OCI-LY1 (cell line): ENCODE results near the gene MESD.

Experiments
- H2AFZ ChIP-seq: fragments of 200-600 bp; sonication (generic), shearing (Covaris generic); 2 replicates; pipeline ENCODE4 v1.6.0; 2014; ENCODE audit warnings: antibody characterized with exemption, mild to moderate bottlenecking, low read length
- H3F3A ChIP-seq: fragments of 200-600 bp; sonication (generic), shearing (Covaris generic); 2 replicates; pipeline ENCODE4 v1.6.0; 2014; ENCODE audit warnings: mild to moderate bottlenecking, antibody characterized with exemption, low read length, moderate library complexity; ENCODE audit not compliant: insufficient read depth
- H3K27ac ChIP-seq: fragments of 200-600 bp; sonication (generic); 2 replicates; pipeline ENCODE4 v1.5.1; 2014; ENCODE audit warnings: low read length, mixed run types, mild to moderate bottlenecking, low read depth; ENCODE audit not compliant: poor library complexity, severe bottlenecking
- H3K27me3 ChIP-seq: fragments of 200-600 bp; sonication (generic); 2 replicates; pipeline ENCODE4 v1.6.0; 2014; ENCODE audit warnings: antibody characterized with exemption, mild to moderate bottlenecking, low read length, moderate library complexity; ENCODE audit not compliant: insufficient read depth
- H3K36me3 ChIP-seq: fragments of 200-600 bp; sonication (generic); 2 replicates; pipeline ENCODE4 v1.6.1; 2014; ENCODE audit warnings: mild to moderate bottlenecking, antibody characterized with exemption, low read length, moderate library complexity, mixed read lengths; ENCODE audit not compliant: insufficient read depth
- H3K4me1 ChIP-seq: fragments of 200-600 bp; sonication (generic); 2 replicates; pipeline ENCODE4 v1.5.1; 2014; ENCODE audit warnings: mild to moderate bottlenecking, low read length, moderate library complexity; ENCODE audit not compliant: insufficient read depth, severe bottlenecking
- H3K4me2 ChIP-seq: fragments of 200-600 bp; sonication (generic), shearing (Covaris generic); 2 replicates; pipeline ENCODE4 v1.6.1; 2014; ENCODE audit warnings: low read length
- H3K4me3 ChIP-seq: fragments of 200-600 bp; sonication (generic); 2 replicates; pipeline ENCODE4 v1.5.1; 2014; ENCODE audit warnings: low read length, low read depth, mild to moderate bottlenecking, mixed read lengths; ENCODE audit not compliant: poor library complexity, severe bottlenecking
- H3K79me2 ChIP-seq: fragments of 200-600 bp; shearing (Covaris generic); 2 replicates; pipeline ENCODE4 v1.6.1; 2016; ENCODE audit warnings: mixed run types, low read length, mixed read lengths; ENCODE audit not compliant: insufficient read depth
- H3K9ac ChIP-seq: fragments of 200-600 bp; sonication (generic), shearing (Covaris generic); 2 replicates; pipeline ENCODE4 v1.6.1; 2014; ENCODE audit warnings: mild to moderate bottlenecking, low read length, mixed read lengths
- H3K9me2 ChIP-seq: fragments of 200-600 bp; sonication (generic), shearing (Covaris generic); 2 replicates; pipeline ENCODE4 v1.6.1; 2014; ENCODE audit warnings: low read depth, mild to moderate bottlenecking, low read length, mixed read lengths
- H3K9me3 ChIP-seq: fragments of 200-600 bp; shearing (Covaris generic); 2 replicates; pipeline ENCODE4 v1.6.1; 2014; ENCODE audit warnings: low read length, mixed read lengths
- H4K20me1 ChIP-seq: fragments of 200-600 bp; sonication (generic), shearing (Covaris generic); 2 replicates; pipeline ENCODE4 v1.6.0; 2016; ENCODE audit warnings: mild to moderate bottlenecking, low read length; ENCODE audit not compliant: insufficient read depth
- EZH2 ChIP-seq: fragments of 200-600 bp; sonication (generic), shearing (Covaris generic); IDR thresholded peaks from 2 replicates; pipeline ENCODE4 v1.8.0; 2017; ENCODE audit warnings: borderline replicate concordance, mixed run types, mild to moderate bottlenecking, antibody characterized with exemption, low read length, moderate library complexity, mixed read lengths
- TF ChIP-seq, protein P1 (sequence below): fragments of 200-600 bp; sonication (generic), shearing (Covaris generic); IDR thresholded peaks from 2 replicates; pipeline ENCODE4 v1.5.1; 2017; ENCODE audit warnings: mild to moderate bottlenecking, antibody characterized with exemption, low read length, moderate library complexity, mixed read lengths

The MESD gene

GRCh38 chr15:80940331-80940730 lies 49.3 kb downstream of the MESD start:
- TF ChIP-seq EZH2 = no peak
- TF ChIP-seq, protein P1, sequence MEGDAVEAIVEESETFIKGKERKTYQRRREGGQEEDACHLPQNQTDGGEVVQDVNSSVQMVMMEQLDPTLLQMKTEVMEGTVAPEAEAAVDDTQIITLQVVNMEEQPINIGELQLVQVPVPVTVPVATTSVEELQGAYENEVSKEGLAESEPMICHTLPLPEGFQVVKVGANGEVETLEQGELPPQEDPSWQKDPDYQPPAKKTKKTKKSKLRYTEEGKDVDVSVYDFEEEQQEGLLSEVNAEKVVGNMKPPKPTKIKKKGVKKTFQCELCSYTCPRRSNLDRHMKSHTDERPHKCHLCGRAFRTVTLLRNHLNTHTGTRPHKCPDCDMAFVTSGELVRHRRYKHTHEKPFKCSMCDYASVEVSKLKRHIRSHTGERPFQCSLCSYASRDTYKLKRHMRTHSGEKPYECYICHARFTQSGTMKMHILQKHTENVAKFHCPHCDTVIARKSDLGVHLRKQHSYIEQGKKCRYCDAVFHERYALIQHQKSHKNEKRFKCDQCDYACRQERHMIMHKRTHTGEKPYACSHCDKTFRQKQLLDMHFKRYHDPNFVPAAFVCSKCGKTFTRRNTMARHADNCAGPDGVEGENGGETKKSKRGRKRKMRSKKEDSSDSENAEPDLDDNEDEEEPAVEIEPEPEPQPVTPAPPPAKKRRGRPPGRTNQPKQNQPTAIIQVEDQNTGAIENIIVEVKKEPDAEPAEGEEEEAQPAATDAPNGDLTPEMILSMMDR = no peak
- Histone ChIP-seq H3K4me1 (no peaks in the 10 kb centered on the region), H3K27me3 (no peaks in the 10 kb centered on the region), H3K27ac (no peak overlapping the region), H2AFZ (no peak overlapping the region), H4K20me1 (no peaks in the 10 kb centered on the region), H3K4me3 (no peak overlapping the region), H3K79me2 (no peaks in the 10 kb centered on the region), H3K9ac (no peak overlapping the region), H3K4me2 (no peak overlapping the region), H3F3A (no peaks in the 10 kb centered on the region), H3K9me2 (no peaks in the 10 kb centered on the region), H3K9me3 (no peaks in the 10 kb centered on the region), H3K36me3 (0 out of 2 replicates have a peak, but pooled peaks cover 3% of the 10 kb centered on the region)

DNA sequence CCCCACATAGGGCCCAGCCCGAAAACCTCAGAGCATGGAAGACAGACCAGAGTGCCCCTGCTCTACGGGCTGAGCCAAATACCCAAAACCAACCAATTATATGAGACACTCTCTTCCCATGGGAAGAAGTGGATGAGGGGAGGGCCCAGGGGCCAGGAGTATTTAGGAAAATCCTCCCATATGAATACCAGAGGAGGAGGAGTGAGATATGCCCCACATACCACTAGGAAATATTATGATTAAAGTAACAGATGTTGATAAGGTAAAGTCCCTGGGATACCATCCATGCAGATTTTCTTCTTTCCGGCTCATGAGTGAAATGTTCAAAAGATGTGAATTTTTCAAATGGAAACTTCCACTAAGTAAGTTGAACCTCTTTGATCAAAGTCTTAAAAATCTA lies 50.4 kb downstream of the MESD start:
- no peak overlapping the region for H3K4me2 ChIP-seq
- no peak overlapping the region for H3K27ac ChIP-seq
- no peaks in the 10 kb centered on the region for H3F3A ChIP-seq
- no peaks in the 10 kb centered on the region for H3K27me3 ChIP-seq
- H3K4me1 ChIP-seq = no peaks in the 10 kb centered on the region
- H3K9me3 ChIP-seq = no peaks in the 10 kb centered on the region
- H3K9ac ChIP-seq = no peak overlapping the region
- H3K36me3 ChIP-seq = 0 out of 2 replicates have a peak, but pooled peaks cover 3% of the 10 kb centered on the region
- no peak for TF ChIP-seq EZH2
- TF ChIP-seq, protein P1 = no peak
- no peak overlapping the region for H3K4me3 ChIP-seq
- H3K9me2 ChIP-seq = no peaks in the 10 kb centered on the region
- H4K20me1 ChIP-seq = no peaks in the 10 kb centered on the region
- H3K79me2 ChIP-seq = no peaks in the 10 kb centered on the region
- H2AFZ ChIP-seq = no peak overlapping the region

- H4K20me1 ChIP-seq = no peaks in the 10 kb centered on the region
- no peak overlapping the region for H3K4me3 ChIP-seq
- no peak overlapping the region for H3K9ac ChIP-seq
- no peaks in the 10 kb centered on the region for H3K4me1 ChIP-seq
- no peaks in the 10 kb centered on the region for H3F3A ChIP-seq
- no peak overlapping the region for H3K27ac ChIP-seq
- H3K9me2 ChIP-seq = no peaks in the 10 kb centered on the region
- H3K9me3 ChIP-seq = no peaks in the 10 kb centered on the region
- H3K27me3 ChIP-seq = no peaks in the 10 kb centered on the region
- 0 out of 2 replicates have a peak, but pooled peaks cover 3% of the 10 kb centered on the region for H3K36me3 ChIP-seq
- H2AFZ ChIP-seq = no peak overlapping the region
- no peak overlapping the region for H3K4me2 ChIP-seq
- TF ChIP-seq, protein P1 = no peak
- TF ChIP-seq EZH2 = no peak
- H3K79me2 ChIP-seq = no peaks in the 10 kb centered on the region
Observed at GRCh38 chr15:80937718-80938117, 51.9 kb downstream of the MESD start.
